Endodermal cell (in vitro differentiated cells): Measurements from ENCODE around the gene TACO1. TPM values are rescaled to one million over a fixed set of nuclear protein-coding genes. Genes with fewer than 3 reads are reported as not detected.

ENCODE experiments used
- DNase-seq: peaks from one replicate; pipeline ENCODE4 v3.0.0-alpha.2; 2017
- H3K27ac ChIP-seq: 2 replicates; pipeline ENCODE4 v1.5.1; 2013; ENCODE audit warnings: mild to moderate bottlenecking, low read depth, low read length, moderate library complexity
- H3K27me3 ChIP-seq: 2 replicates; pipeline ENCODE4 v1.6.1; 2013; ENCODE audit warnings: mild to moderate bottlenecking, low read length, moderate library complexity; ENCODE audit not compliant: insufficient read depth, control insufficient read depth, poor library complexity, severe bottlenecking
- H3K36me3 ChIP-seq: 2 replicates; pipeline ENCODE4 v1.7.0; 2013; ENCODE audit warnings: mild to moderate bottlenecking, low read length, moderate library complexity; ENCODE audit not compliant: control insufficient read depth, insufficient read depth
- H3K4me1 ChIP-seq: one replicate; pipeline ENCODE4 v1.7.0; 2013; ENCODE audit warnings: low read length; ENCODE audit not compliant: control insufficient read depth, insufficient read depth
- H3K4me3 ChIP-seq: 2 replicates; pipeline ENCODE4 v1.5.1; 2013; ENCODE audit warnings: mild to moderate bottlenecking, low read length, moderate library complexity
- H3K9ac ChIP-seq: 2 replicates; pipeline ENCODE4 v1.6.1; 2013; ENCODE audit warnings: mild to moderate bottlenecking, low read length, moderate library complexity; ENCODE audit not compliant: poor library complexity, severe bottlenecking; ENCODE audit errors: extremely low read depth
- H3K9me3 ChIP-seq: 2 replicates; pipeline ENCODE4 v1.6.1; 2013; ENCODE audit warnings: mild to moderate bottlenecking, low read length, moderate library complexity; ENCODE audit not compliant: control insufficient read depth
- H3K27ac Mint-ChIP-seq: 2 replicates; pipeline ENCODE4 v1.8.0; 2020; ENCODE audit warnings: mixed read lengths
- H3K27me3 Mint-ChIP-seq: 2 replicates; pipeline ENCODE4 v1.8.0; 2021; ENCODE audit warnings: mild to moderate bottlenecking, mixed read lengths; ENCODE audit not compliant: insufficient read depth
- H3K36me3 Mint-ChIP-seq: 2 replicates; pipeline ENCODE4 v1.8.0; 2020; ENCODE audit warnings: low read depth, mixed read lengths
- H3K4me1 Mint-ChIP-seq: 2 replicates; pipeline ENCODE4 v1.8.0; 2020; ENCODE audit warnings: mixed read lengths
- H3K4me3 Mint-ChIP-seq: 2 replicates; pipeline ENCODE4 v1.8.0; 2020; ENCODE audit warnings: mild to moderate bottlenecking, moderate library complexity, mixed read lengths
- H3K9me3 Mint-ChIP-seq: 2 replicates; pipeline ENCODE4 v1.8.0; 2020; ENCODE audit warnings: mild to moderate bottlenecking, mixed read lengths
- WGBS, 2 experiments: methylation state at CpG; one replicate each; pipeline versions ENCODE4 v1.1.5 to v1.1.7; 2013; ENCODE audit warnings: missing lambda C conversion rate in 2 of 2, mixed read lengths in 1 of 2; ENCODE audit not compliant: insufficient coverage in 1 of 2, insufficient read length in 1 of 2; 5-methylcytosine and 5-hydroxymethylcytosine counted together
- total RNA-seq, 2 donors: library from RNA; stranded (reverse); fragmentation: NEBNext Ultra II Directional in 1 of 2; extraction: Animal tissue kit (Norgen Biotek cat#: 25700) in 1 of 2; gene quantifications; 2 replicates in 1 of 2; 3 replicates in 1 of 2; pipeline ENCODE4 v1.2.1, GENCODE V29; 2021
- TF ChIP-seq, protein P1 (sequence below): fragments of 200-600 bp; sonication (generic); conservative IDR thresholded peaks from 2 replicates; pipeline ENCODE4 v1.5.0; 2021; ENCODE audit warnings: antibody characterized with exemption, mild to moderate bottlenecking

TACO1 gene
- total RNA-seq, 2 donors from 2014 or later: 19.6 to 20.3 TPM

DNA sequence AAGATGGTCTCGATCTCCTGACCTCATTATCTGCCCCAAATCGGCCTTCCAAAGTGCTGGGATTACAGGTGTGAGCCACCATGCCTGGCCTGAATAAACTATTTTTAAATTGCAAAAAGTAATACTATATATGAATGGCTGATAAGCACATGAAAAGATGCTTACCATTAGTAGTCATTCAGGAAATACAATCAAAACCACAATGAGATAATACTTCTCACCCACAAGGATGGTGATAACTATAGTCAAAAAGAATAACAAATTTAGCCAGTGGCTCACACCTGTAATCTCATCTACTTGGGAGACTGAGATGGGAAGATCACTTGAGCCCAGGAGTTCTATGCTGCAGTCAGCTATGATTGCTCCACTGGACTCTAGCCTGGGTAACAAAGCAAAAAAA, 2.4 kb upstream of the TACO1 start:
- Mint-ChIP-seq H3K36me3 (peaks cover 2% of the 10 kb centered on the region), H3K4me1 (peaks cover 12% of the 10 kb centered on the region), H3K27me3 (no peaks in the 10 kb centered on the region), H3K9me3 (no peaks in the 10 kb centered on the region), H3K27ac (no peak overlapping the region), H3K4me3 (no peak overlapping the region)
- no peaks in the 10 kb centered on the region for H3K4me1 ChIP-seq
- TF ChIP-seq, protein P1, sequence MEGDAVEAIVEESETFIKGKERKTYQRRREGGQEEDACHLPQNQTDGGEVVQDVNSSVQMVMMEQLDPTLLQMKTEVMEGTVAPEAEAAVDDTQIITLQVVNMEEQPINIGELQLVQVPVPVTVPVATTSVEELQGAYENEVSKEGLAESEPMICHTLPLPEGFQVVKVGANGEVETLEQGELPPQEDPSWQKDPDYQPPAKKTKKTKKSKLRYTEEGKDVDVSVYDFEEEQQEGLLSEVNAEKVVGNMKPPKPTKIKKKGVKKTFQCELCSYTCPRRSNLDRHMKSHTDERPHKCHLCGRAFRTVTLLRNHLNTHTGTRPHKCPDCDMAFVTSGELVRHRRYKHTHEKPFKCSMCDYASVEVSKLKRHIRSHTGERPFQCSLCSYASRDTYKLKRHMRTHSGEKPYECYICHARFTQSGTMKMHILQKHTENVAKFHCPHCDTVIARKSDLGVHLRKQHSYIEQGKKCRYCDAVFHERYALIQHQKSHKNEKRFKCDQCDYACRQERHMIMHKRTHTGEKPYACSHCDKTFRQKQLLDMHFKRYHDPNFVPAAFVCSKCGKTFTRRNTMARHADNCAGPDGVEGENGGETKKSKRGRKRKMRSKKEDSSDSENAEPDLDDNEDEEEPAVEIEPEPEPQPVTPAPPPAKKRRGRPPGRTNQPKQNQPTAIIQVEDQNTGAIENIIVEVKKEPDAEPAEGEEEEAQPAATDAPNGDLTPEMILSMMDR: no peak
- no peak overlapping the region for H3K4me3 ChIP-seq
- 88 to 100% methylated on average over 2 of the region's 2 CpGs for WGBS, 2 experiments
- no peak overlapping the region for H3K27ac ChIP-seq
- H3K9ac ChIP-seq: no peak overlapping the region
- no peak for DNase-seq
- H3K9me3 ChIP-seq: no peaks in the 10 kb centered on the region
- no peaks in the 10 kb centered on the region for H3K27me3 ChIP-seq
- peaks cover 6% of the 10 kb centered on the region for H3K36me3 ChIP-seq

DNA sequence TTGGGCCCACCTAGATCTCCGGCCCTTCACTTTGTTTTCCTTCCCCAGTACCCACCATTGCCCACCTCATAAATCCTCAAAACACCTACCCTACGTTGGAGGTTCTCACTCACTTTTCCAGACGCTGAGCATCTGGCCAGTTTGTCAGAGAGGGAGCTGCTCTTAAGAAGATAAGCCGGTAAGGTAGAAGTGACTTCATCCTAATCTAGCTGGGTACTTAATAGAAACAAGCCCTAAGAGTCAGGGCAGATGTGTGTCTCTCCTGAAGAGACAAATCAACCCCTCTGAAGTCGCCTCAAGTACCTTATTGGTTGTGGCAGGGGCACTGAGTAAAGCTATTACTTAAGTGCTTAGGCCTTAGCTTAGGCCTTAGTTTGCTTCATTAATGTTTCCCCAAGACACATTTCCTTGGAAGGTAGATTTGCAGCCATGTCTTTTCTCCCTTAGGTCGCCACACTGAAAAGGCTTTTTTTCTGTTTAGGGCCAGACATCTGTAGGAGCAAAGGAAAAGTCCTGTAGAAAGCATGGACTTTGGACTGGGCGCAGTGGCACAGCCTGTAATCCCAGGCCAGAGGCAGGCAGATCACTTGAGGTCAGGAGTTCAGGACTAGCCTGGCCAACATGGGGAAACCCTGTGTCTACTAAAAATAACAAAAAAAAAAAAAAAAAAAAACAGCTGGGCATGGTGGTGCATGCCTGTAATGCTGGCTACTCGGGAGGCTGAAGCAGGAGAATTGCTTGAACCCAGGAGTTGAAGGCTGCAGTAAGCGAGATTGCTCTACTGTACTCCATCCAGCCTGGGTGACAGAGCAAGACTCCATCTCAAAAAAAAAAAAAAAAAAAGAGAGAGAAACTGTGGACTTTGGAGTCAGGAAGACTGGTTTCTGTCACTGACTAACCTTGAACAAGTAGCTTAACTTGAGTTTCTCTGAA, 1.0 kb downstream of the TACO1 start:
- WGBS, 2 experiments: 62 to 87% methylated on average over 3 to 9 of the region's 9 CpGs
- H3K4me3 Mint-ChIP-seq: peak overlapping the region; percentile 75
- no peaks in the 10 kb centered on the region for H3K9me3 ChIP-seq
- no peaks in the 10 kb centered on the region for H3K27me3 ChIP-seq
- no peak overlapping the region for H3K27ac ChIP-seq
- TF ChIP-seq, protein P1: no peak
- peaks cover 20% of the 10 kb centered on the region for H3K36me3 Mint-ChIP-seq
- no peaks in the 10 kb centered on the region for H3K27me3 Mint-ChIP-seq
- no peaks in the 10 kb centered on the region for H3K4me1 ChIP-seq
- H3K9me3 Mint-ChIP-seq: no peaks in the 10 kb centered on the region
- peaks cover 25% of the 10 kb centered on the region for H3K36me3 ChIP-seq
- peak overlapping the region; percentile 93 for H3K27ac Mint-ChIP-seq
- no peak for DNase-seq
- peaks cover 12% of the 10 kb centered on the region for H3K4me1 Mint-ChIP-seq
- peak overlapping the region; percentile 86 for H3K4me3 ChIP-seq
- peak overlapping the region; percentile 83 for H3K9ac ChIP-seq

DNA sequence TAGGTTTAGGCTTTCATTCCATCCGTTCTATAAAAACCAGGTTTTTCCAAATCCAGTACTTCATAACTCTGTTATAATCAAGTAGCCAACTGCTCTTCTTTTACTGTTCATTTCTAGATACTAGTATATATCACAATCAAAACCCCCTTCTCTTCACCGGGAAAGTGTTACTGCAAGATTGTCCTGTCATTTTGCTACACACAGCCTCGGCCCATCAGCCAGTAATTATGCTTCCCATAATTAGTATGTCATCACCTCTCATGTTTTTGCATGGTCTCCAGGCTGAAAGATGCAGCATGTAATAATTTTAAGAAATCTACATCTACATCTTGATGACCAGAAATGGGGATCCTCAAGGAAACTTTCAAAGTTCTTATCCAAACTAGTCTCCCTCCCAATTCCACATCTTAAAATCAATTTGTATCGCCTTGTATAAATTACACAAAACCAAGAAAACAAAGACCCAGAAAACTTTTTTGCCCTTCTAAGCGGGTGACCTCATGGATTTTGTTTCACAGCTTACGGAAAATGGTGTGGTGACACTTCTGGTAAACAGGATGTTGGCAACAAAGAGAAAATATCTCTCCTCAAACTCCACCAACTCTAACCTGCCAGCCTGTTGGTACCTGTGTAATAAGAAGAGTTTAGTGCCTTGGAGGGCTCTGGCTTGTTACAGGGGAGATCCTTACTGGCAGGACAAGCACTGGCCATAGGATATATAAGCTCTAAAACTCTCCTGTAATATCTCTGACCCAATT, 9.3 kb downstream of the TACO1 start:
- DNase-seq: no peak
- 86 to 95% methylated on average over 3 to 5 of the region's 6 CpGs for WGBS, 2 experiments
- Histone ChIP-seq H3K9ac (no peak overlapping the region), H3K36me3 (peaks cover 34% of the 10 kb centered on the region), H3K9me3 (no peaks in the 10 kb centered on the region), H3K27me3 (no peaks in the 10 kb centered on the region), H3K4me1 (no peaks in the 10 kb centered on the region), H3K27ac (no peak overlapping the region), H3K4me3 (no peak overlapping the region)
- TF ChIP-seq, protein P1: no peak
- Mint-ChIP-seq H3K9me3 (no peaks in the 10 kb centered on the region), H3K4me3 (no peak overlapping the region), H3K27me3 (no peaks in the 10 kb centered on the region), H3K36me3 (peaks cover 39% of the 10 kb centered on the region), H3K4me1 (no peaks in the 10 kb centered on the region), H3K27ac (no peak overlapping the region)
